ENCODE results near the gene LRCH1.

The LRCH1 gene

DNA sequence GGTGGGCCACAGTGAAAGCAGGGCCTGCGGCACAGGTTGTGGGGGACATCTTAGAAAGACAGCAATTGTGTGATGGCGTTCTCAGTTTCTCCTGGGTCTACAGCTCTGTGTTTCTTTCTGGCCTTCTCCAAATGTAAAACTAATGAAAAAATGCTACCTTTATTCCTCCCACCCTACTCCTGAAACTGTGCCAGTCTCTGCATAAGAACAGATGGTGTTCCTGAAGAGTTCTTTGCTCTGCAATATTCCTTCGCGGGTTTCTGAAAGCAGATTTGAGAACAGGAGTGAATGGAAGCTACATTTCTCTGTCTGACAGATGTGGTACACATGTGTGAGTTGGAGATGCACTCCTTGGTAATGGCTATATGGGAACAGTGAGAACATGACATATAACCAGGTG lies 18.0 kb upstream of the LRCH1 start:
- no peak for DNase-seq (ENCODE audit: low read depth)

- no peak for DNase-seq (ENCODE audit: low read depth)
Observed at GRCh38 chr13:46535825-46536224, 17.1 kb upstream of the LRCH1 start.

DNA sequence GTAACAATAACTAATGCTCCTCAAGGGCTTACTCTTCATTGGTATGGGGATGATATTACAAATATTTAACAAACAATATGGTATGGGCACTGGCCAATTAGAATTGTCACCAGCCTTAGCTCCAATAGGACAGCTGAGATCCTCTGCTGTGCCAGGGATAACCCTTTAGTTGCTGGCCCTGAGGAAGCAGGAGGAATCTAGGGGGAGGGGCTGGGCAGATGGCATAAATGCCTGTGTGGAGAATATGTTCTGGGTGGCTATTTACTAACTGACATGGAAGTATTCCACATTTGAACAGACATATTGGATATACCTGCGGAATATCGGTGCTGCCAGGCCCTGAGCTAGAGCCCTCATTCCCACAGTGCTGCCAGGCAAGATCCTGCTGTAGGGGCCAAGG lies 16.6 kb upstream of the LRCH1 start:
- no peak for DNase-seq (ENCODE audit: low read depth)

GRCh38 chr13:46539231-46539630 lies 13.7 kb upstream of the LRCH1 start:
- no peak for DNase-seq (ENCODE audit: low read depth)

DNA sequence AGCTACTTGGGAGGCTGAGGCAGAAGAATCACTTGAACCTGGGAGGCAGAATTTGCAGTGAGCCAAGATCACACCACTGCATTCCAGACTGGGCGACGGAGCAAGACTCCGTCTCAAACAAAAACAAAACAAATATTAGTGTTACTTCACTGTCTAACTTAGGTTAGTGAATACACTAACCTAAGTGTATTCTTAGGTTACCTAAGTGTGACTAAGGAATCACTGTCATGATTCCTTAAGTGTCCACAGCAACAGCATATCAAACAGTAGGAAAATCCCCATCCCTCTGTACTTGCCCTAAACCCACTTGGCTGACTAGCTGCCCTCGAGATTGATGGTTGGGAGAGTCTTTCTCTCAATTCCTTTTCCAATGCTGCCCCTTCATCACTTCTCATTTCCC lies 11.8 kb upstream of the LRCH1 start:
- DNase-seq (ENCODE audit: low read depth), result no peak

DNA sequence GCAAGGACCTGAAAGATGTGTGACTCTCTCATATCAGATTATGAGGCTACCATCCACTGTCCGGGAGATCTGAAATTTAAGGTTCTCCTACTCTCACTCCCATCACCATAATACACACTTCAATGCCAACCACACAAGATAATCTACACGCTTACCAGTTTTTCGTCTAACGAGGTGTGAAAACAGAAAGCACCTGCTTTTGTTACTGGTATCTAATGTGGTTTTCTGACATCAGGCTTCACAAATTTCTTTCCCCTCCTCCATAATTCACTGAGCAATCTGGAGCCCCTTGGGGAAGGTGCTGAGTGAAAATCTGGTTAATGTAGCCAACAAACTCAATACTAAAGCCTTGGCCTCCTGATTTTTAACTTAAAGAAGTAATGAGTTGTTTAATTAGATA lies 10.1 kb upstream of the LRCH1 start:
- DNase-seq (ENCODE audit: low read depth), result no peak

GRCh38 chr13:46543287-46543686 lies 9.7 kb upstream of the LRCH1 start:
- no peak for DNase-seq (ENCODE audit: low read depth)

GRCh38 chr13:46544208-46544607 lies 8.8 kb upstream of the LRCH1 start:
- no peak for DNase-seq (ENCODE audit: low read depth)

DNA sequence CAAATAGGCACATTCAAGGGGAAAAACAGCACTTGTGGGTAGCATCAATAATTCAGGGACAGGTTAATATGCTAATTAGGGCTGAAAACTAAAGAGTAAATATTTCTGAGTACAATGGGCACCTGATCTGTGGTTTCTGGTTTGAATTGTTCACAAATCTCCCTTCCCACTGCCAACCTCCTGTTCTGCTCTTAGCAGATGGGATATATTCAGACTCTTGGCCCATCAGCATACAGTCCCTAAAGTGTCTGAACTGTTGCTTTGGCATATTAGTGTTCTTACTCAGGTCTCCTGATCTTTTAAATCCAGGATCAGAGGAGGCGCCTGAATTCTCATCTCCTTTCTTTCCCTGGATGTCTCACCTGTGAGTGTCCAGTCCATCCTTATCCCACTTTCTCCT lies 8.2 kb upstream of the LRCH1 start:
- DNase-seq (ENCODE audit: low read depth), result no peak

- peak; percentile 25 for DNase-seq (ENCODE audit: low read depth)
Observed at GRCh38 chr13:46546084-46546768, 6.7 kb upstream of the LRCH1 start.

DNA sequence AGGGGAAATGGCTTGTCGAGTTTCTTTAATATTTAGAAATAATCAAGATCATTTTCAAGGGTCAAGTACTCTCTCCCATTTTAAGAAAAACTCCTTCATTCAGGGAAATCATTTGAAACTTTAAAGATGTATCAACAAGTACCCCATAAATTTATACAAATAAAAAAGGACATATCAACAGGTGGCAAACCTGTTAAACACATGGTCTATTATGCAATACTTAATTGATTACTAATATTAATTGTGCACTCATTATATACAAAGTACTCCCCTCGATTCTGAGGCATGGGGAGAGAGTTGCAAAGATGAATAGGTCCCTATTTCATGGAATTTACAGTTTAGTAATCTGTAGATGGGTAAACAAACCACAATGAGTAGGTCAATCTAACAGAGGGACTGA lies 2.1 kb upstream of the LRCH1 start:
- no peak for DNase-seq (ENCODE audit: low read depth)

- DNase-seq (ENCODE audit: low read depth), result peak; percentile 86
Observed at GRCh38 chr13:46551410-46552302, 1.3 kb upstream of the LRCH1 start.

DNA sequence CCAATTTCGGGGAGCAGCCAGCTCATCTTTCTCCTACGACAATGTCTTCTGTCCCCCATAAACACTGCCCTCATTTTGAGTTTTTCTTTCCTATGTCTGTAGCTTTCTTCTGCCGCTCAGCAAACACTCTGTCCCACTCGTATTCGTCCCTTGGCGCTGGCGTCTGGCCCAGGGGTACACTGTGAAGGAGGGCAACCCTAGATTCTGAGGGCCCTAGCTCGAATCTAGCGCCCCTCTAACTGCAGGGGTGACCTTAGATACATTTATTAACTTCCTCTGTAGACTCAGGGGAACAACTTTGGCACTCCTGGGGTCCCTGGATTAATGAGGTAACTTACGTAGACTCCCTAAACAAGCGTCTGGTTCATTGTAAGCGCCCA lies 677 bp upstream of the LRCH1 start:
- no peak for DNase-seq (ENCODE audit: low read depth)

DNA sequence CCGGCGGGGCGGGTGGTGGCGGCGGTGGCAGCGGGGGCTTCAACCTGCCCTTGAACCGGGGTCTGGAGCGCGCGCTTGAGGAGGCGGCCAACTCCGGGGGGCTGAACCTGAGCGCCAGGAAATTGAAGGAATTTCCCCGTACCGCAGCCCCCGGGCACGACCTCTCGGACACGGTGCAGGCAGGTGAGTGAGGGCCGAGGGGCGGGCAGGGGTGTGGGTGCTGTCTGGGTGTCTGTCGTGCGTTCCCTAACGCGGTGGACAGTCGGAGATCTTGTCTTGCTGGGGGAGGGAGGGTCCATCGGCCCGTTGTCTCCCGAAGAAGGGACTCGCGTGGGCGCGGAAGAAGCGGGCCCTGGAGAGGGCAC lies 533 bp downstream of the LRCH1 start:
- DNase-seq (ENCODE audit: low read depth), result no peak

DNA sequence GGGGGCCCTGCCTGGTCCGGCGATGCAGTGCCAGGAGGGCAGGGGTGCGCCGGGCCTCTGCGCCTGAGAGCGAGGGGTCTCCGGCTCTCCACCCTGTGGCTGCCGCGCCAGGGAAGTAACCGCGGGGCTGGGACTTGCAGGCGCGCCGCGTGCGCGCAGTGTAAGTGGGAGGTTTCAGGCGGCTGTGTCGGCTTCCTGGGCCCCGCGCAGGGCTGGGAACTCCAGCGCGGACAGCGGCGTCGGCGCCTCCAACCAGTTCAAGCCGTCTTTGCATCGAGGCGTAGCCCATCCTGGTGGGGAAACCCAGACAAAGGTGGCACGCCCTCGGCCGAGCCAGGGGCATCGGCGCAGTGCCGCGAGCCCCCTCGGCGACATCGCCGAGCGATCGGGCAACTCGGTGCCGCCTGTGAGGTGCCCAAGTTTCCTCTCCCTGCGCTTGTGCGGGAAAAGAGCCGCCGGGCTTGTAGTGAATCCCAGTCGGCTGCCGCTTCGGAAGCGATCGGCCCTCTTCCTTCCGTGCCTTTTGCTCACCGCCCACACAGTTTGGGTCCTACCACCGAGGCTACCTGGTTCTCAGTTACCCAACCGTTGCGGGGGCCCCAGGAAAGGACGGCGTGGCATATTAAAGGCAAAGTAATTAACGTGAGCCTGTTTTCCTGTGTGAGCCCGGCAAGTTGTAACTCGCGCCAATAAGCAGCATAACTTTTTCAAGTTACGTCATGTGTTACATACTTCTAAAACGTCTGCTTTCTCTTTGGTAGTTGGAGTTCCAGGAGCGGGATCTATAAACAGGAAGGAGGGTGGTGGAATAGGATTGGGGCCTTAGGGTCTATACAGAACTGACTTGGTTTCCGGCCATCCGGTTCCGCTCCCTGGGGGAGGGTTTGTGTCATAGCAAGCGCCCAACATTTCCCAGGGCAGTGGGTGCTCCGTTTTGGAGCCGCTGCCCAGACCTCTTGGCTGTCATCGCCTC lies 1.2 kb downstream of the LRCH1 start:
- DNase-seq (ENCODE audit: low read depth), result peak; percentile 92

GRCh38 chr13:46554951-46555350 lies 2.0 kb downstream of the LRCH1 start:
- peak; percentile 24 for DNase-seq (ENCODE audit: low read depth)

GRCh38 chr13:46555722-46556417 lies 2.9 kb downstream of the LRCH1 start:
- no peak for DNase-seq (ENCODE audit: low read depth)

DNA sequence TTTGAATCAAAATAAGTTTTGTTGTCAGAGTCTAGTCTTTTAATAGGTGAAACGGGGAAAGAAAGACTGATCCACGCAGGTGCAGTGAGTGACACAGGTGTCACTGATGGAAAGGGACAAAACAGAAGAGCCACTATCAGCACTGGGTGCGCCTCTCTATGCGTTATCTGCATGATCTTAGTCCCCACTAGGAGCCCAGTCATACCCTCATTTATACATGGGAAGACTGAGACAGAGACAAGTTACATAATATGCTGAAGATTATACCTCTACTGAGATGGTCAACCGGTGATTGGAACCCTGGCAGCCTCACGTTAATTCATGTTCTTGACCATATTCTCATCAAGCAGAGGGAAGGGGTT lies 3.4 kb downstream of the LRCH1 start:
- DNase-seq (ENCODE audit: low read depth), result no peak

DNA sequence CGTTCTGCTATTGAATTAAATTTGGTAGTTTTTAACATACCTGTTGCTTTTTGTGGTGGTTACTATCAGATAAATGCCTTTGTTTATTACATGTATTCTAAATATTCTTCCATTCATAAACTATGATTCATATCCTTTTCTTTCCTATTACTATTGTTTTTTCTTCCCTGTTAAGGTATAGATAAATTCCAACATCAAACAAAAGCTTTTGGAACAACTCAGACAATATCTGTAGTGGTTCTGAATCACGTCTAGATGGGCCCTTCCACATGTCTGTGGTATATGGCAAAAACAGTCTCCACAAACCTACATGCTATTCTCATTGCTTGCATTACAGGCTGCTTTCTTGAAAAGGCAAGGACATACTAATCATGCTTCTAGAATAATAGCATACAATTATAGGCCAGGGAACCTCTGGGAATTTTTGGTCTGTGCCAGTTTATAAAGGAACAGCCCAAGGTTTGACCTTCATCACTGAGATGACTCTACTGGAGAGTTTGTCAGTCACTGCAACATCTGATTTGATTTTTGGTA lies 6.4 kb downstream of the LRCH1 start:
- no peak for DNase-seq (ENCODE audit: low read depth)

DNA sequence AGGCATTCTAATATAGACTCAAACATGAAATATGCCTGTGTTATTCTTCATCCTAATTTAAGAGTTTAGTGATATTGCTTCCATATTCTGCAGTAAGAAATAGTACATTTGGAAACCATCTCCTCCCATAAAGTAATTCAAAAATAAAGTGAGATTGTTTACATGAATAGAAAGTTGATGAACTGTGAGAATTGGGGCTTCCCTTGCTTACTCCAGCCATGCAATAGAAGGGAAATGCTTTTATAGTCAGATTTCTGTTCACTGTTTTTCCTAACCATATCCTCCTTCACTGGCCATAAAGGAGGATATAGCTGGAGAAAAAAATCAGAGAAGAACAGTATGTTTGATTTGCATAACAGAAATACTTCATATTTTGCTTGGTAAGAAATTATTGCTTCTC lies 7.8 kb downstream of the LRCH1 start:
- no peak for DNase-seq (ENCODE audit: low read depth)

DNA sequence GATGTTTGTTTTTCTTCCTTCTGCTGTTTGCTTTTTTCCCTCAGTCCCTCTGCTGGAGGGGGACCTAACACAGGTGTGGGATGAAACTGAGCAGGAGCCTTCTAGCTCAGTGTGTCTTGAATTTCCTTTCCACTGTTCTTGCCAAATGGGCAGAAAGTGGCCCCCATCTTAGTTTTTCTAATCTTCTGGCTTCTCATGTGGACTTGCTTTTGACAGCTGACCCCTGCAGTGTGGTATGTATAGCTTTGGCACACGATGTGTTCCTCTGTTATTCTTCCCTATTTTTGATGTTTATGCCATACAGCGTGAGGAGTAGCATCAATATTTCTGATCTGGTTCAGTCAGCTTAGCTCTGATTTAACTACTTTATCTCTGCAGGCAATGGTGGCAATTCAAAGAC lies 8.3 kb downstream of the LRCH1 start:
- no peak for DNase-seq (ENCODE audit: low read depth)

- DNase-seq (ENCODE audit: low read depth), result peak; percentile 48
Observed at GRCh38 chr13:46561691-46562090, 8.7 kb downstream of the LRCH1 start.
